ENCODE results near the gene SPINT2. TPM values are rescaled to one million over a fixed set of nuclear protein-coding genes. Genes with fewer than 3 reads are reported as not detected.

SPINT2 gene
- total RNA-seq, 4 donors from 2014 or later: 396 to 1,376 (median 946) TPM

- H3K27me3 ChIP-seq: peaks cover 3% of the 10 kb centered on the region
- intact Hi-C loops (cut with DNase I; ENCODE audit: low total_unique reads): no loop called here
- no peaks in the 10 kb centered on the region for H3K9me3 ChIP-seq
- peaks cover 26 to 76% (median 35%) of the 10 kb centered on the region in 4 donors for H3K4me1 ChIP-seq
- in situ Hi-C loops (cut with MboI; ENCODE audit: low pct_ligation_motif_present in 1 of 4, low pct_unique_long_range_greater_than_20kb in 1 of 4, low sequenced_read_pairs in 3 of 4): no loop called here
- H3K36me3 ChIP-seq: no peaks in the 10 kb centered on the region
- peak overlapping the region; percentile 83 to 92 (median 90) for H3K27ac ChIP-seq
- H3K4me3 ChIP-seq: no peak overlapping the region
- DNase-seq: no peak
- TF ChIP-seq POLR2A (IDR thresholded peaks at IDR 0.05) (no peak), CTCF (IDR thresholded peaks at IDR 0.05) (no peak), EP300 (IDR thresholded peaks at IDR 0.05; ENCODE audit: low read depth) (no peak), POLR2AphosphoS5 (IDR thresholded peaks at IDR 0.05) (no peak)
Observed at GRCh38 chr19:38250428-38250820, 13.9 kb upstream of the SPINT2 start.

GRCh38 chr19:38250821-38251563 is 13.4 kb upstream of the SPINT2 start:
- Histone ChIP-seq H3K9me3 (no peaks in the 10 kb centered on the region), H3K27me3 (peaks cover 8% of the 10 kb centered on the region), H3K27ac (peak overlapping the region; percentile 83 to 92 (median 90)), H3K4me1 (peaks cover 23 to 74% (median 31%) of the 10 kb centered on the region in 4 donors), H3K4me3 (peak overlapping the region in 3 of 4 donors; percentile 11 to 30 (median 21)), H3K36me3 (no peaks in the 10 kb centered on the region)
- TF ChIP-seq POLR2AphosphoS5 (IDR thresholded peaks at IDR 0.05) (peak in 2 of 3 donors; percentile 9 to 35), EP300 (IDR thresholded peaks at IDR 0.05; ENCODE audit: low read depth) (no peak)
- intact Hi-C loops (cut with DNase I; ENCODE audit: low total_unique reads): no loop called here
- peak; percentile 81 for DNase-seq
- WGBS, 2 donors (ENCODE audit: low coverage in 1 of 2): 24% methylated on average over 2 to 18 of the region's 18 CpGs
- in situ Hi-C loops (cut with MboI; ENCODE audit: low pct_ligation_motif_present in 1 of 4, low pct_unique_long_range_greater_than_20kb in 1 of 4, low sequenced_read_pairs in 3 of 4): no loop called here

GRCh38 chr19:38251564-38252051 is 12.8 kb upstream of the SPINT2 start:
- peaks cover 15% of the 10 kb centered on the region for H3K27me3 ChIP-seq
- peak overlapping the region; percentile 3 to 30 (median 16) for H3K4me3 ChIP-seq
- WGBS, 2 donors (ENCODE audit: low coverage in 1 of 2): 14% methylated on average over 7 to 10 of the region's 10 CpGs
- no peaks in the 10 kb centered on the region for H3K36me3 ChIP-seq
- H3K4me1 ChIP-seq: peaks cover 24 to 74% (median 37%) of the 10 kb centered on the region in 4 donors
- in situ Hi-C loops (cut with MboI; ENCODE audit: low pct_ligation_motif_present in 1 of 4, low pct_unique_long_range_greater_than_20kb in 1 of 4, low sequenced_read_pairs in 3 of 4) (no loop called here), intact Hi-C loops (cut with DNase I; ENCODE audit: low total_unique reads) (no loop called here)
- DNase-seq: no peak
- peak overlapping the region; percentile 83 to 92 (median 90) for H3K27ac ChIP-seq
- TF ChIP-seq POLR2A (IDR thresholded peaks at IDR 0.05) (no peak), POLR2AphosphoS5 (IDR thresholded peaks at IDR 0.05) (no peak), CTCF (IDR thresholded peaks at IDR 0.05) (no peak), EP300 (IDR thresholded peaks at IDR 0.05; ENCODE audit: low read depth) (no peak)
- H3K9me3 ChIP-seq: no peaks in the 10 kb centered on the region

GRCh38 chr19:38252385-38252784 is 12.0 kb upstream of the SPINT2 start:
- in situ Hi-C loops (cut with MboI; ENCODE audit: low pct_ligation_motif_present in 1 of 4, low pct_unique_long_range_greater_than_20kb in 1 of 4, low sequenced_read_pairs in 3 of 4): no loop called here
- no peak for DNase-seq
- 40 to 79% methylated on average over 1 to 5 of the region's 5 CpGs for WGBS, 2 donors (ENCODE audit: low coverage in 1 of 2)
- TF ChIP-seq EP300 (IDR thresholded peaks at IDR 0.05; ENCODE audit: low read depth) (no peak), CTCF (IDR thresholded peaks at IDR 0.05) (no peak), POLR2A (IDR thresholded peaks at IDR 0.05) (no peak)
- Histone ChIP-seq H3K27me3 (peaks cover 22% of the 10 kb centered on the region), H3K36me3 (no peaks in the 10 kb centered on the region), H3K27ac (peak overlapping the region; percentile 83 to 92 (median 90)), H3K9me3 (no peaks in the 10 kb centered on the region), H3K4me1 (peaks cover 25 to 75% (median 37%) of the 10 kb centered on the region in 4 donors), H3K4me3 (peak overlapping the region; percentile 3 to 30 (median 16))
- intact Hi-C loops (cut with DNase I; ENCODE audit: low total_unique reads): no loop called here
